Measurements from ENCODE around the gene LOX.

DNA sequence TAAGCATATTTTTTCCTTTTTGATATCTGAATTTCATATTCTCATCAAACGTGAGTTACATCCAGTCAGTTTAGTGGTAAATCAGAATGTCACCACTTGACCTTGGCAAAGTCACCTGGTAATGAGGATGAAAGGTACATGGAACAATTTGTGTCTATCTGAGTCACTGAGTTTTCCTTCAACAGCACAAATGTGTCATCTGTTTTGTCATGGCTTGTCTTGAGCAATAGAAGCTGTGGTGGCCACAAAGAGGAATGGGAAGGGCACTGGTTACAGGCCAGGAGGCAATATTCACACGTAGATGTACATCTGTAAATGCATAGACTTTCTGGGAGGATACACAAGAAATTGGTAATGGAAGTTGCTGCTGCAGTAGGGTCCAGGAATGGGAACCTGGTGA lies 42.9 kb upstream of the LOX start:
- TF ChIP-seq FOSL1 (tag; conservative IDR thresholded peaks at IDR 0.05) (peak; percentile 78), MTA1 (IDR thresholded peaks at IDR 0.05; ENCODE audit: borderline replicate concordance) (no peak), TAF1 (IDR thresholded peaks at IDR 0.05; ENCODE audit: control insufficient read depth, extremely low read depth, insufficient read depth, low read length, severe bottlenecking) (no peak), EP300 (IDR thresholded peaks at IDR 0.05; ENCODE audit: low read length) (no peak), TCF7 (IDR thresholded peaks at IDR 0.05; ENCODE audit: borderline replicate concordance) (no peak), ETV6 (IDR thresholded peaks at IDR 0.05; ENCODE audit: borderline replicate concordance in 1 of 2, low read depth in 2 of 2, low read length in 1 of 2) (no peak), ETV6 (CRISPR knock-in tag; IDR thresholded peaks at IDR 0.05; ENCODE audit: borderline replicate concordance) (no peak), NFYB (IDR thresholded peaks at IDR 0.05; ENCODE audit: extremely low read depth, insufficient read length) (no peak), SP1 (CRISPR knock-in tag; IDR thresholded peaks at IDR 0.05) (no peak), CHD1 (IDR thresholded peaks at IDR 0.05; ENCODE audit: low read length) (no peak)
- TF ChIP-seq, protein P1, sequence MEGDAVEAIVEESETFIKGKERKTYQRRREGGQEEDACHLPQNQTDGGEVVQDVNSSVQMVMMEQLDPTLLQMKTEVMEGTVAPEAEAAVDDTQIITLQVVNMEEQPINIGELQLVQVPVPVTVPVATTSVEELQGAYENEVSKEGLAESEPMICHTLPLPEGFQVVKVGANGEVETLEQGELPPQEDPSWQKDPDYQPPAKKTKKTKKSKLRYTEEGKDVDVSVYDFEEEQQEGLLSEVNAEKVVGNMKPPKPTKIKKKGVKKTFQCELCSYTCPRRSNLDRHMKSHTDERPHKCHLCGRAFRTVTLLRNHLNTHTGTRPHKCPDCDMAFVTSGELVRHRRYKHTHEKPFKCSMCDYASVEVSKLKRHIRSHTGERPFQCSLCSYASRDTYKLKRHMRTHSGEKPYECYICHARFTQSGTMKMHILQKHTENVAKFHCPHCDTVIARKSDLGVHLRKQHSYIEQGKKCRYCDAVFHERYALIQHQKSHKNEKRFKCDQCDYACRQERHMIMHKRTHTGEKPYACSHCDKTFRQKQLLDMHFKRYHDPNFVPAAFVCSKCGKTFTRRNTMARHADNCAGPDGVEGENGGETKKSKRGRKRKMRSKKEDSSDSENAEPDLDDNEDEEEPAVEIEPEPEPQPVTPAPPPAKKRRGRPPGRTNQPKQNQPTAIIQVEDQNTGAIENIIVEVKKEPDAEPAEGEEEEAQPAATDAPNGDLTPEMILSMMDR (IDR thresholded peaks at IDR 0.05 in 2 of 3, conservative IDR thresholded peaks at IDR 0.05 in 1 of 3; ENCODE audit: insufficient read depth in 2 of 3, low read depth in 1 of 3, low read length in 3 of 3): no peak

Data from K562 (cell line).